Fibroblast of lung (primary cell): Measurements from ENCODE around the gene WBP2NL. TPM values are rescaled to one million over a fixed set of nuclear protein-coding genes. Genes with fewer than 3 reads are reported as not detected.

Source experiments
- DNase-seq, 2 donors: peaks; one replicate each; pipeline versions ENCODE4 v3.0.0 to v3.0.0-alpha.2; 2010; ENCODE audit warnings: low read depth in 2 of 2
- H2AFZ ChIP-seq: 2 replicates; pipeline ENCODE4 v1.5.1; 2012; ENCODE audit warnings: low read length, control low read depth, inconsistent platforms
- H3K27ac ChIP-seq: 2 replicates; pipeline ENCODE4 v1.5.1; 2011; ENCODE audit warnings: low read length, control low read depth; ENCODE audit not compliant: insufficient read depth
- H3K27me3 ChIP-seq: 2 replicates; pipeline ENCODE4 v1.5.1; 2011; ENCODE audit warnings: mild to moderate bottlenecking, low read length; ENCODE audit not compliant: control insufficient read depth, insufficient read depth
- H3K36me3 ChIP-seq: 2 replicates; pipeline ENCODE4 v1.5.1; 2011; ENCODE audit warnings: low read length; ENCODE audit not compliant: control insufficient read depth, insufficient read depth
- H3K4me1 ChIP-seq: 2 replicates; pipeline ENCODE4 v1.5.1; 2011; ENCODE audit warnings: low read length; ENCODE audit not compliant: control insufficient read depth, insufficient read depth; ENCODE audit errors: extremely low read depth
- H3K4me2 ChIP-seq: 2 replicates; pipeline ENCODE4 v1.5.1; 2011; ENCODE audit warnings: low read length, control low read depth; ENCODE audit not compliant: insufficient read depth; ENCODE audit errors: extremely low read depth
- H3K4me3 ChIP-seq, 4 experiments: fragments of 200-600 bp in 1 of 4; sonication (generic) in 1 of 4; replicated peaks in 1 of 4; 2 replicates each; pipeline ENCODE4 v1.5.1; 2011 to 2016; ENCODE audit warnings: low read length in 4 of 4, low read depth in 3 of 4, mild to moderate bottlenecking in 3 of 4, control low read depth in 2 of 4, inconsistent platforms in 1 of 4, mixed read lengths in 1 of 4; ENCODE audit not compliant: insufficient read depth in 1 of 4; ENCODE audit errors: control extremely low read depth in 1 of 4
- H3K79me2 ChIP-seq: 2 replicates; pipeline ENCODE4 v1.5.1; 2012; ENCODE audit warnings: mild to moderate bottlenecking, low read length, inconsistent platforms; ENCODE audit not compliant: control insufficient read depth, insufficient read depth
- H3K9ac ChIP-seq: 2 replicates; pipeline ENCODE4 v1.5.1; 2011; ENCODE audit warnings: mild to moderate bottlenecking, low read length, control low read depth; ENCODE audit not compliant: insufficient read depth
- H3K9me3 ChIP-seq: 2 replicates; pipeline ENCODE4 v1.5.1; 2012; ENCODE audit warnings: low read depth, low read length; ENCODE audit not compliant: control insufficient read depth, insufficient read depth
- H4K20me1 ChIP-seq: 2 replicates; pipeline ENCODE4 v1.5.1; 2011; ENCODE audit warnings: low read length; ENCODE audit not compliant: control insufficient read depth, insufficient read depth; ENCODE audit errors: extremely low read depth
- CTCF ChIP-seq, 2 donors: IDR thresholded peaks in 1 of 2; conservative IDR thresholded peaks in 1 of 2; 1 replicate in 1 of 2; 2 replicates in 1 of 2; pipeline ENCODE4 v1.5.1; 2011 to 2012; ENCODE audit warnings: low read length in 2 of 2, control low read depth in 1 of 2, inconsistent platforms in 1 of 2, low read depth in 1 of 2, mild to moderate bottlenecking in 1 of 2
- EZH2 ChIP-seq: IDR thresholded peaks from 2 replicates; pipeline ENCODE4 v1.5.1; 2012; ENCODE audit warnings: low read length, control low read depth, mild to moderate bottlenecking; ENCODE audit errors: missing control alignments
- polyA plus RNA-seq, 2 donors: library from polyadenylated mRNA; depleted of rRNA in 1 of 2; stranded (reverse) in 1 of 2; unstranded in 1 of 2; fragments of >200 nt; gene quantifications; 2 replicates each; pipeline ENCODE4 v1.2.1, GENCODE V29; 2011 to 2012; ENCODE audit warnings: missing spikeins in 1 of 2
- total RNA-seq: library from RNA; depleted of rRNA; stranded (reverse); fragments of >200 nt; gene quantifications from 2 replicates; pipeline ENCODE4 v1.2.1, GENCODE V29; 2014

WBP2NL gene
- total and polyA plus RNA-seq, 2 donors (not counting 1 experiment from before 2014, with no cell fraction given), result 0.10 to 1.8 TPM

GRCh38 chr22:41966607-41967240 lies 31.9 kb upstream of the WBP2NL start:
- no peaks in the 10 kb centered on the region for H3K9me3 ChIP-seq
- H3K4me3 ChIP-seq, result no peak overlapping the region
- H3K4me1 ChIP-seq, result no peaks in the 10 kb centered on the region
- H3K36me3 ChIP-seq, result no peaks in the 10 kb centered on the region
- no peak overlapping the region for H3K9ac ChIP-seq
- H2AFZ ChIP-seq, result no peak overlapping the region
- no peaks in the 10 kb centered on the region for H3K79me2 ChIP-seq
- H3K4me2 ChIP-seq, result no peak overlapping the region
- no peak for TF ChIP-seq EZH2
- peak; percentile 37 to 42 for TF ChIP-seq CTCF (conservative IDR thresholded peaks at IDR 0.05 in 1 of 2, IDR thresholded peaks at IDR 0.05 in 1 of 2; ENCODE audit: low read depth in 1 of 2, low read length in 2 of 2)
- DNase-seq, result peak; percentile 84 to 88
- H4K20me1 ChIP-seq, result no peaks in the 10 kb centered on the region
- H3K27ac ChIP-seq, result no peak overlapping the region
- no peaks in the 10 kb centered on the region for H3K27me3 ChIP-seq

GRCh38 chr22:41968601-41969000 lies 30.0 kb upstream of the WBP2NL start:
- Histone ChIP-seq H4K20me1 (no peaks in the 10 kb centered on the region), H3K27me3 (no peaks in the 10 kb centered on the region), H2AFZ (no peak overlapping the region), H3K4me1 (no peaks in the 10 kb centered on the region), H3K4me3 (no peak overlapping the region), H3K36me3 (no peaks in the 10 kb centered on the region), H3K9me3 (no peaks in the 10 kb centered on the region), H3K4me2 (no peak overlapping the region), H3K9ac (no peak overlapping the region), H3K27ac (no peak overlapping the region), H3K79me2 (no peaks in the 10 kb centered on the region)
- DNase-seq, result no peak
- no peak for TF ChIP-seq CTCF (conservative IDR thresholded peaks at IDR 0.05 in 1 of 2, IDR thresholded peaks at IDR 0.05 in 1 of 2; ENCODE audit: low read depth in 1 of 2, low read length in 2 of 2)
- no peak for TF ChIP-seq EZH2

- Histone ChIP-seq H3K4me1 (no peaks in the 10 kb centered on the region), H3K79me2 (no peaks in the 10 kb centered on the region), H4K20me1 (no peaks in the 10 kb centered on the region), H3K36me3 (no peaks in the 10 kb centered on the region), H3K27ac (no peak within 1 kb of the TSS), H3K9ac (no peak within 1 kb of the TSS), H3K4me3 (no peak within 1 kb of the TSS), H3K4me2 (no peak within 1 kb of the TSS), H3K27me3 (no peaks in the 10 kb centered on the region), H2AFZ (no peak within 1 kb of the TSS), H3K9me3 (no peaks in the 10 kb centered on the region)
- no peak for TF ChIP-seq CTCF (conservative IDR thresholded peaks at IDR 0.05 in 1 of 2, IDR thresholded peaks at IDR 0.05 in 1 of 2; ENCODE audit: low read depth in 1 of 2, low read length in 2 of 2)
- no peak for TF ChIP-seq EZH2
- DNase-seq, result no peak
Measured at GRCh38 chr22:41969110-41969646, 29.4 kb upstream of the WBP2NL start, which contains the start of gene SEPTIN3. Gene SEPTIN3 (plus strand): TSS chr22:41969443. CDS start chr22:41971493, 2,050 bp downstream.
